Measurements from ENCODE around the gene MEF2A.
A peak's percentile ranks its signal among the peaks of the same experiment; 100 is the strongest.

Gene MEF2A

GRCh38 chr15:99606646-99607045, 40.9 kb downstream of the MEF2A start:
- DNase-seq (ENCODE audit: low spot score) = no peak

DNA sequence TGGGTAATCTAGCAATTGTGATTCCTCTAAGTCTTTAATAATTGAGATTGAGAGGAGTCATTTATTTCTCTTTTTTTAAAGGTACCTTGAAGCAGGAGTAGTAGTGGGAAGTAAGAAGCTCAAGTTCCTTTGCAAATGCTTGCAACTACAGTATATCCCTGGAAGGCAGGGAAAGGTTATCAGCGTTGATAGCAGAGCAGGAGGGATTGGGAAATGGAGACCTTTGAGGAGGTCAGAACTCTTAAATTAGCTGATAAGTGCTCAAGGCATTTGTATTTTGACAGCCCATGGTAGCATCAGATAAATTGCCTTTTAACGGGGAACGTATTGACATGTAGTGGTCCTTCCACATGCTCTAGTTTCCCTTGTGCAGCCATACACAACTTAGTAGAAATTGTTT, 47.7 kb downstream of the MEF2A start:
- DNase-seq (ENCODE audit: low spot score) = no peak

- DNase-seq (ENCODE audit: low spot score) = peak; percentile 4
These were observed 48.3 kb downstream of the MEF2A start for GRCh38 chr15:99613887-99614647.

DNA sequence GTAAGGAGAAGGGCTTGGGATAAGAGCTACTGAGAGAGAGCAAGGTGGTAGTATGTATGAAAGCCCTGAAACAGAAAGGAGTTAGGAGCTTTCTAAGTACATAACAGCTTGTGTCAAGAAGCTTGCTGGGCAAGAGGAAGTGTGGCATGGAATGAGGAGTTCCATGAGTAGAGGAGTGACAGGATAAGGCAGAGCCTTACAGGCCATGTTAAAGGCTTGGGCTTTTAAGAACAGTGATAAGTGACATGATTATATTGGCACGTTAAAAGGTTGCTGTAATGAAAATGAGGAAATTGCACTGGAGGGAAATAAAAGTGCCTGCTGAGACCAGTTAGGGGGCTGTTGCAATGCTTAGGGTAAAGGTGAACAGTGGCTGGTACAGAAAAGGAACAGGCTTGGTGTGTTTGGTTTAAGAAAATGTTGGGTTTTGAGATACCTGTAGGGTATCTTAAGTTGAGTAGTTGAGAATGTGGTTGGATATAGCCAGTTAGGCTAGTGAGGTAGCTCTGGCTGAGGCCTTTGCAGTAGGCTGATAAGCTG, 49.0 kb downstream of the MEF2A start:
- DNase-seq (ENCODE audit: low spot score) = no peak

GRCh38 chr15:99615460-99615859, 49.7 kb downstream of the MEF2A start:
- DNase-seq (ENCODE audit: low spot score) = no peak

DNA sequence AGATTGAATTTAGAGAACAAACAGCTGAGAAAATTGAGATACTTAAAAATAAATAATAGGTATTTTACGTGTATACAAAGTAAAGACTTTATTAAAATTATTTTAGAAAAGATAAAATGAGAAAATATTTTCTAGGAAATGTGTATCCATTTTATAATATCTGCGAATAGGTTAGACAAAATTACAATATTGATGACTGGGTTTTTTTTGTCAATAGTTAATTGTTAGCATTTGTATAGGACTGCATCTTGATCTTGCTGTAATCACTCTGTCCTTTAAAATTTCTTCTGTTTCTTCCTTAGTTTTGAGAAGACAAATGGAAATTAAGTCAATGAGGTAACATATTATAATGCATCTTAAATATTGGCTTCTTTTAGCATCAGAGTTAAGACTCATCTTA, 50.3 kb downstream of the MEF2A start:
- no peak for DNase-seq (ENCODE audit: low spot score)

DNA sequence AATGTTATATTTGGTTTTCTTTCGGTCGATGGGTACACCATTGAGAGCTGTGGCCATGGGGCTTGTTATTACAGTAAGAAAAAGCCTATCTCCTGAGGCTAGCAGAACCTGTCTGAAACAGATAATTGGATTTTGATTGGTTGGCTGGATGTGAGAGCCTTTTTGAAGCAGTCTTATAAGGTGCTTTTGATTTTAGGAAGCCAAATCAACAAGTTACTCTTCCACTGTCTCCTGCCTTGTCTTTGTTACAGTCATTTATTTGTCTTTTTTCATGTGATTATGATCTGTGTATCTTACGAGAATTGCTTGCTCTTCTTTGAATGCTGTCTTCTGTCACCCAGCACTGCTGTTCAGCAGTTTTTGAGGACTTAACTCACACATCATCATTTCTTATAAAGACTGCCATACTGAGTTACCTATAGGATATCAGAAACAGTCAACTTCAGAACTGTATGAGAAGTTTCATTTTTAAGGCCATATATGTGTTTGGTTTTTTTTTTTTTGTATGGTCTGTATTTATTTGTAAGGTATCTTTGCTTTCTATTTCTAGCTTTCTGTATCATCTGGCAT, 51.1 kb downstream of the MEF2A start:
- no peak for DNase-seq (ENCODE audit: low spot score)

GRCh38 chr15:99618941-99619411, 53.2 kb downstream of the MEF2A start:
- no peak for DNase-seq (ENCODE audit: low spot score)

- DNase-seq (ENCODE audit: low spot score) = no peak
These were observed 53.9 kb downstream of the MEF2A start for GRCh38 chr15:99619712-99620111.

DNA sequence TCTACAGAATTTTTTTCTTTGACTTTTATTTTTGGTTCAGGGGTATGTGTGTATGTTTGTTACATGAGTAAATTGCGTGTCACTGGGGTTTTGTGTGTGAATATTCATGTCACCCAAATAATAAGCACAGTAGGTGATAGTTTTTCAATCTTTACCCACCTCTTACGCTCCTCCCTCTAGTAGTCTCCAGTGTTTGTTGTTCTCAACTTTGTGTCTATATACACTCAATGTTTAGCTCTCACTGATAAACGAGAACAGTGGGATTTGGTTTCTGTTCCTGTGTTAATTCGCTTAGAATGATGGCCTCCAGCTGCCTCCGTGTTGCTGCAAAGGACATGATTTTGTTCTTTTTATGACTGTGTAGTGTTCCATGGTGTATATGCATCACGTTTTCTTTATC, 54.4 kb downstream of the MEF2A start:
- no peak for DNase-seq (ENCODE audit: low spot score)

DNA sequence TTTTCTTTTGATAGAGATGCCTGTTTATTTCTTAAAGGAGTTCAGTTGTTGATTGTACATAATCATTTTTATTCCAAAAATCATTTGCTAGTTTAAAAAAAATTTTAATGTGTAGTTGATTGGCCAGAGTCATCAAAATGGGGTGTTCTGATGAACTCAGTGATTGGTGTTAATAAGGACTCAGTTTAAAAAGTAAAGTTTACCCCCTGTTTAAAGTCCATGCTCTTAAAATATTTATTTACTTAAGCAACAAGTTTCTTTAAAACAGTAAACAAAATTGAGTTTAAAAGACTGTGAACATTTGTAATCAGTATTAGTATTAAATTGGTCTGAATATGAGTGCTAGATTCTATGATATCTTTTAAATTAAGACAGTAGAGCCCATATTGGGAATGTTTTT, 56.0 kb downstream of the MEF2A start:
- no peak for DNase-seq (ENCODE audit: low spot score)

GRCh38 chr15:99628374-99629001, 62.7 kb downstream of the MEF2A start:
- no peak for DNase-seq (ENCODE audit: low spot score)

GRCh38 chr15:99630607-99631131, 64.9 kb downstream of the MEF2A start:
- no peak for DNase-seq (ENCODE audit: low spot score)

DNA sequence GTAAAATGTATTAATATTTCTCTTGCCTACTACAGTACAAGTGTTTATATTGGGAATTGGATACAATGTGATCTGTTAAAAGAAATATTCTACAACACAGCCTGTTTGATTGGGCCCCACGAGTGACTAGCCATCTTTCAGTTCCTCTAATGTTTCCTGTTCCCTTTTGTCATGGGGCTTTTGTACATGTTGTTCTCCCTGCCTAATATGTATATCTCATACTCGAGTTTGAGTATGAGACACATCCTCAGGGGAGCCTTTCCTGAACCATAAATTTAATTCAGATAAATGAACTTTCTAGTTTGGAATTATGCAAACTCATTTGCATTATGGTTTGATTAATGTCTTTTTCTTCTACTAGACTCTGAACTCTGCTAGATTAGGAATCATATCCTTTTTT, 65.5 kb downstream of the MEF2A start:
- no peak for DNase-seq (ENCODE audit: low spot score)

- DNase-seq (ENCODE audit: low spot score) = no peak
These were observed 66.7 kb downstream of the MEF2A start for GRCh38 chr15:99632521-99632920.

DNA sequence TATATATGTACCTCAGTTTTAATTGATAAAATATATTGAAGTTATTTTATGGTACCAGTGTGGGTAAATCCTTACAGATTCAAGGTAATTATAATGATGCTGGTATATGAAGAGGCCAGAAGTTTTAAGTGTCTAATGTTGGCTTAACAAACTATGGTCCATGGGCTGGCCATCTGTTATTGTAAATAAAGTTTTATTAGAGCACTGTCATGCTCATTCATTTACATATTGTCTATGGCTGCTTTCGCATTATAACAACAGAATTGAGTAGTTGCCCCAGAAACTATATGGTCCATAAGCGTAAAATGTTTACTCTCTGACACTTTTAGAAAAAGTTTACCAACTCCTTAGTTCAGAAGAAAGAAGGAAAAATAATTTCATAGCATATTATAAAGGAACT, 67.9 kb downstream of the MEF2A start:
- DNase-seq (ENCODE audit: low spot score) = no peak

DNA sequence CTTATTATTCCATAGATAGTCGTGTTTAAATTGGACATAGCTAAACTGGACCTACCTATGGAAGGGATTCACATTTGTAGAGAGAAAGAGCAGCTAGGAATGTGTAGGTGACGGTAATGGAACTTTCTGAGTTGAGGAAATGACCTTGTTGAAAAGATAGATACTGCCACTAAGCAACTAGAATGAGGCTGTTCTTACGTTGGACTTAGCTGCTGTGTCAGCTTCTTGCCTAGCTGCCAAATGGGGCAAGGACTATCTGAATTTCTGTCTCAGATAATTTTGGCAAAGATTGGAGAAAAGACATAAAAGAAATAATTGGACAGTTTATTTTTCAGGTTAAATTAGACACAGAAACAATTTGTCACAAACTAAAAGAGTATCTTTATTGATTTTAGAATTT, 68.8 kb downstream of the MEF2A start:
- DNase-seq (ENCODE audit: low spot score) = no peak

GRCh38 chr15:99635145-99635544, 69.4 kb downstream of the MEF2A start:
- no peak for DNase-seq (ENCODE audit: low spot score)

- DNase-seq (ENCODE audit: low spot score) = no peak
These were observed 70.0 kb downstream of the MEF2A start for GRCh38 chr15:99635794-99636193.

DNA sequence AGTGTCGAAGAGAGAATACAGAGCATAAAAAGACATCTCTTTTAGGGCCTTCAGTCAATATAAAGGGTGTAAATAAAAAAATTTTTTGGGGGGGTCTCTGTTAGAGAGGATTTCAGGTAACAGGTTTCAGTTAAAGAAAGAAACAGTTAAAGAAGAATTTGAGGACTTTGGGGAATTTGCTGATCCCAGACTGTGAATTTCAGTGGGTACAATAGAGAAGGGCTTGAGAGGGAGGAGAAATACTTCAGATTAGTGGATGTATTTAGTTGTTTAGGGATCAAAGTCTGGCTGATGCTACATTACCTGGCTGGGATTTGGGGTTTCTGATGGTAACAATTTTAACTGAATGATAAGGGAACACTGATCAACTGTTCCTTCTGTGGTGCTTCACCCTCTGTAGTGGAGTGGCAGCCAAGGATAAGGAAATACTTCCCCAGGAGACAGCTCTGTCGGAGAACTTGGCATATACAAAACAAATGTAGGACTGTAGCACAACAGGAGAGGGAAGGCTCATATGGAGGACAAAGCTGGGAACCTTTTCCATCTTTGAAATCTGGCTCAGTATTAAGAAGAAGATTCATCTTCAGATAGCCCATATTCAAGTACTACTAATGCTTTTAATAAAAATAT, 79.2 kb downstream of the MEF2A start:
- DNase-seq (ENCODE audit: low spot score) = no peak

GRCh38 chr15:99645543-99645935, 79.8 kb downstream of the MEF2A start:
- no peak for DNase-seq (ENCODE audit: low spot score)

DNA sequence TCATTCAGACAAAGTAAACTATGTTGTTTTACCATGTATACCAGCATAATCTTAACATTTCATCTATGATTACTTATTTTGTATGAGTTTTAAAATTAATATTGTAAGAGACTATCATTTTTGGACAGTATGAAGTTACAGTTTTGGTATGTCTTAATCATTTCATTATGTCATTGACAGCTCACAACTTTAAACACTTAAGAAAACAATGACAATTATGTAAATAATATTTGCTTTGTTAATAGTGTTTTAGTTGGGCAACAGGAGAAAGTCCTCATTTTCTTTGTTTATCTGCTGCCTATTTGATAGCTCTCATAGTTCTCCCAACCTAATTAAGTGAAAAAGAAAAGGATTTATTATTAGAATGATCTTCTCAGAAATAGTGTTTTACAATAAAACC, 80.2 kb downstream of the MEF2A start:
- no peak for DNase-seq (ENCODE audit: low spot score)

All from hepatic stellate cell (primary cell).